ENCODE results near the gene PDE4D. TPM values are rescaled to one million over a fixed set of nuclear protein-coding genes. Genes with fewer than 3 reads are reported as not detected.
"Not testable (repeated sequence)": the region's sequence is repeated elsewhere in the genome, so short reads cannot be mapped to it uniquely, and the experiment has no call there.

PDE4D gene
- polyA plus RNA-seq, 1 donor (not counting 4 experiments of a cell fraction or from before 2014, with no cell fraction given), result 3.6 TPM

DNA sequence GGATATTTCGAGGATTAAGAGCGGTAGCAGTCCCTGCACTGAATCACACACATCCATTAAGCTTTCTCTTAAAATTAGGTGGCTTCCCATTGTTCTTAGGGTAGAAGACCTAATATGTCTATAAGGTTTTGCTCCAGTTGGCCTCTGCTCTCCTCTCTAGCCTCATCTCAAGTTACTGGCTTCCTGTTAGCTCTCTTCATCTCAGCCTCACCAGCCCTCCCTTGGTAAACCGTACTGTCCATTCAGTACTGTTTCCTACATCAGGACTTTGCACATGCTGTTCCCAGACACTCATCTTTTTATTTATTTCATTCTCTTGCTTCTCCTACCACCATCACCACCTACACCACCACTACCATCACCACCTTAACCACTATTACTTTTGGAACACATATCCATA, 428.6 kb downstream of the PDE4D start:
- no peak overlapping the region for H3K9ac ChIP-seq (ENCODE audit: control insufficient read depth, extremely low read depth, insufficient read depth, low read length)
- H3K4me2 ChIP-seq (ENCODE audit: control insufficient read depth, extremely low read depth, insufficient read depth, low read depth, low read length), result no peak overlapping the region
- FAIRE-seq, result no peak
- H3K36me3 ChIP-seq (ENCODE audit: control insufficient read depth in 2 of 2, extremely low read depth in 1 of 2, insufficient read depth in 2 of 2, low read length in 2 of 2), result no peaks in the 10 kb centered on the region
- no peaks in the 10 kb centered on the region for H4K20me1 ChIP-seq (ENCODE audit: control insufficient read depth, extremely low read depth, insufficient read depth, low read length)
- no peaks in the 10 kb centered on the region for H3K4me1 ChIP-seq (ENCODE audit: control insufficient read depth, extremely low read depth, insufficient read depth, low read length)
- no peak overlapping the region for H2AFZ ChIP-seq (ENCODE audit: control insufficient read depth, low read length)
- H3K27me3 ChIP-seq (ENCODE audit: control insufficient read depth, extremely low read depth, insufficient read depth, low read length), result no peaks in the 10 kb centered on the region
- dilution Hi-C loops (cut with MboI; ENCODE audit: extremely low pct_ligation_motif_present, low sequenced_read_pairs), result no loop called here
- TF ChIP-seq CTCF (optimal IDR thresholded peaks at IDR 0.05 in 1 of 3, IDR thresholded peaks at IDR 0.05 in 1 of 3, conservative IDR thresholded peaks at IDR 0.05 in 1 of 3; ENCODE audit: extremely low read depth in 1 of 3, insufficient read depth in 2 of 3, low read length in 3 of 3), result no peak
- no peak for TF ChIP-seq EZH2 (IDR thresholded peaks at IDR 0.05; ENCODE audit: low read length)
- no peak for DNase-seq (ENCODE audit: low read depth, low spot score)
- H3K9me1 ChIP-seq (ENCODE audit: control insufficient read depth, extremely low read depth, insufficient read depth, low read length), result no peaks in the 10 kb centered on the region
- H3K79me2 ChIP-seq (ENCODE audit: control insufficient read depth, insufficient read depth, low read length), result no peaks in the 10 kb centered on the region
- no peaks in the 10 kb centered on the region for H3K9me3 ChIP-seq (ENCODE audit: control insufficient read depth, low read depth, low read length)
- no peak overlapping the region for H3K4me3 ChIP-seq (ENCODE audit: control insufficient read depth in 2 of 3, extremely low read depth in 1 of 3, insufficient read depth in 2 of 3, low read depth in 1 of 3, low read length in 3 of 3)
- no peak overlapping the region for H3K27ac ChIP-seq (ENCODE audit: control insufficient read depth, insufficient read depth, low read length)

- dilution Hi-C loops (cut with MboI; ENCODE audit: extremely low pct_ligation_motif_present, low sequenced_read_pairs); H3K9me3 ChIP-seq (ENCODE audit: control insufficient read depth, low read depth, low read length); FAIRE-seq; H3K9me1 ChIP-seq (ENCODE audit: control insufficient read depth, extremely low read depth, insufficient read depth, low read length); H3K36me3 ChIP-seq (ENCODE audit: control insufficient read depth in 2 of 2, extremely low read depth in 1 of 2, insufficient read depth in 2 of 2, low read length in 2 of 2); H2AFZ ChIP-seq (ENCODE audit: control insufficient read depth, low read length); DNase-seq (ENCODE audit: low read depth, low spot score); H4K20me1 ChIP-seq (ENCODE audit: control insufficient read depth, extremely low read depth, insufficient read depth, low read length); H3K79me2 ChIP-seq (ENCODE audit: control insufficient read depth, insufficient read depth, low read length); H3K27me3 ChIP-seq (ENCODE audit: control insufficient read depth, extremely low read depth, insufficient read depth, low read length); H3K9ac ChIP-seq (ENCODE audit: control insufficient read depth, extremely low read depth, insufficient read depth, low read length); H3K4me2 ChIP-seq (ENCODE audit: control insufficient read depth, extremely low read depth, insufficient read depth, low read depth, low read length); H3K27ac ChIP-seq (ENCODE audit: control insufficient read depth, insufficient read depth, low read length); H3K4me1 ChIP-seq (ENCODE audit: control insufficient read depth, extremely low read depth, insufficient read depth, low read length); H3K4me3 ChIP-seq (ENCODE audit: control insufficient read depth in 2 of 3, extremely low read depth in 1 of 3, insufficient read depth in 2 of 3, low read depth in 1 of 3, low read length in 3 of 3): not testable (repeated sequence)
These were observed 429.8 kb downstream of the PDE4D start for GRCh38 chr5:59463618-59464166.

DNA sequence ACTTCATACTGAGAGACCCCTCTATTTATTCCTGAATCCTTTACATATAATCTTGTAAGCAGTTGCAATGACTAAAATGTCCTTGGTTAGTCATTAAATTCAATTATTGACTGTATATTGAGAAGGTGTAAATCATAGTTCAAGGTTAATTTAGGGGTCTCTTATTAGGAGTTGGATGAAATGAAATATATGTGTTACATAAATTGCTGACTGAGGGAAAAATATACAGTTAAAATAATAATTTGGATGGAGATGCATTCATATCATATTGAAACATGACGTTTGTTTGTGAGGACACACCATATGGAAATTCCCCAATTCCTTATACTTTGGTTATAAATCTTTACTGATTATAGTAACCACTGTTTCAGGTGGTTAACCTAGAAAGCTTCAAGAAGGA, 430.6 kb downstream of the PDE4D start:
- H4K20me1 ChIP-seq (ENCODE audit: control insufficient read depth, extremely low read depth, insufficient read depth, low read length), result no peaks in the 10 kb centered on the region
- no peak overlapping the region for H3K9ac ChIP-seq (ENCODE audit: control insufficient read depth, extremely low read depth, insufficient read depth, low read length)
- no peaks in the 10 kb centered on the region for H3K4me1 ChIP-seq (ENCODE audit: control insufficient read depth, extremely low read depth, insufficient read depth, low read length)
- no peaks in the 10 kb centered on the region for H3K36me3 ChIP-seq (ENCODE audit: control insufficient read depth in 2 of 2, extremely low read depth in 1 of 2, insufficient read depth in 2 of 2, low read length in 2 of 2)
- no peak overlapping the region for H3K4me3 ChIP-seq (ENCODE audit: control insufficient read depth in 2 of 3, extremely low read depth in 1 of 3, insufficient read depth in 2 of 3, low read depth in 1 of 3, low read length in 3 of 3)
- H3K4me2 ChIP-seq (ENCODE audit: control insufficient read depth, extremely low read depth, insufficient read depth, low read depth, low read length), result no peak overlapping the region
- H2AFZ ChIP-seq (ENCODE audit: control insufficient read depth, low read length), result no peak overlapping the region
- FAIRE-seq, result no peak
- dilution Hi-C loops (cut with MboI; ENCODE audit: extremely low pct_ligation_motif_present, low sequenced_read_pairs), result no loop called here
- no peaks in the 10 kb centered on the region for H3K79me2 ChIP-seq (ENCODE audit: control insufficient read depth, insufficient read depth, low read length)
- no peak for DNase-seq (ENCODE audit: low read depth, low spot score)
- TF ChIP-seq EZH2 (IDR thresholded peaks at IDR 0.05; ENCODE audit: low read length) (no peak), CTCF (optimal IDR thresholded peaks at IDR 0.05 in 1 of 3, IDR thresholded peaks at IDR 0.05 in 1 of 3, conservative IDR thresholded peaks at IDR 0.05 in 1 of 3; ENCODE audit: extremely low read depth in 1 of 3, insufficient read depth in 2 of 3, low read length in 3 of 3) (no peak)
- H3K9me3 ChIP-seq (ENCODE audit: control insufficient read depth, low read depth, low read length), result no peaks in the 10 kb centered on the region
- no peaks in the 10 kb centered on the region for H3K9me1 ChIP-seq (ENCODE audit: control insufficient read depth, extremely low read depth, insufficient read depth, low read length)
- no peaks in the 10 kb centered on the region for H3K27me3 ChIP-seq (ENCODE audit: control insufficient read depth, extremely low read depth, insufficient read depth, low read length)
- H3K27ac ChIP-seq (ENCODE audit: control insufficient read depth, insufficient read depth, low read length), result no peak overlapping the region
